DOHH2 (cell line): ENCODE results near the gene GAS2.

Experiments used
- EZH2phosphoT487 ChIP-seq: fragments of 200-600 bp; sonication (generic); IDR thresholded peaks from 2 replicates; pipeline ENCODE4 v1.6.1; 2017; ENCODE audit warnings: borderline replicate concordance, mild to moderate bottlenecking, antibody characterized with exemption, low read length, moderate library complexity, mixed read lengths
- TF ChIP-seq, protein P1 (sequence below): fragments of 200-600 bp; sonication (generic); IDR thresholded peaks from one replicate; pipeline ENCODE4 v1.5.1; 2014; ENCODE audit warnings: antibody characterized with exemption, mild to moderate bottlenecking, low read depth, low read length; ENCODE audit not compliant: poor library complexity, severe bottlenecking

- TF ChIP-seq, protein P1, sequence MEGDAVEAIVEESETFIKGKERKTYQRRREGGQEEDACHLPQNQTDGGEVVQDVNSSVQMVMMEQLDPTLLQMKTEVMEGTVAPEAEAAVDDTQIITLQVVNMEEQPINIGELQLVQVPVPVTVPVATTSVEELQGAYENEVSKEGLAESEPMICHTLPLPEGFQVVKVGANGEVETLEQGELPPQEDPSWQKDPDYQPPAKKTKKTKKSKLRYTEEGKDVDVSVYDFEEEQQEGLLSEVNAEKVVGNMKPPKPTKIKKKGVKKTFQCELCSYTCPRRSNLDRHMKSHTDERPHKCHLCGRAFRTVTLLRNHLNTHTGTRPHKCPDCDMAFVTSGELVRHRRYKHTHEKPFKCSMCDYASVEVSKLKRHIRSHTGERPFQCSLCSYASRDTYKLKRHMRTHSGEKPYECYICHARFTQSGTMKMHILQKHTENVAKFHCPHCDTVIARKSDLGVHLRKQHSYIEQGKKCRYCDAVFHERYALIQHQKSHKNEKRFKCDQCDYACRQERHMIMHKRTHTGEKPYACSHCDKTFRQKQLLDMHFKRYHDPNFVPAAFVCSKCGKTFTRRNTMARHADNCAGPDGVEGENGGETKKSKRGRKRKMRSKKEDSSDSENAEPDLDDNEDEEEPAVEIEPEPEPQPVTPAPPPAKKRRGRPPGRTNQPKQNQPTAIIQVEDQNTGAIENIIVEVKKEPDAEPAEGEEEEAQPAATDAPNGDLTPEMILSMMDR: no peak
- TF ChIP-seq EZH2phosphoT487: no peak
Observed at GRCh38 chr11:22633354-22633902, 33.0 kb upstream of the GAS2 start.
